Endothelial cell of umbilical vein (primary cell): Measurements from ENCODE around the gene ANG. TPM values are rescaled to one million over a fixed set of nuclear protein-coding genes. Genes with fewer than 3 reads are reported as not detected.

Source experiments
- BruUV-seq: library from RNA; stranded (reverse); fragments of 400-500 nt; replicated peaks from 2 replicates; lab custom pipeline; 2021; lab: Mats Ljungman, UMichigan
- CTCF ChIA-PET: fragments of 300-600, 350-600 bp; sonication (Branson Sonifier 250); formaldehyde crosslinking; loops from one replicate; lab custom pipeline; 2021; ENCODE audit warnings: antibody characterized with exemption, inconsistent platforms; lab: Charles Lee
- POLR2A ChIA-PET: fragments of 300-600, 350-600 bp; sonication (Branson Sonifier 250); formaldehyde crosslinking; loops from one replicate; lab custom pipeline; 2021; ENCODE audit warnings: antibody characterized with exemption, inconsistent platforms; lab: Charles Lee
- DNase-seq: peaks from one replicate; pipeline ENCODE4 v3.0.0-alpha.2; 2011; ENCODE audit warnings: low read depth, low spot score
- FAIRE-seq: peaks from 2 replicates; lab custom pipeline; 2011; peaks lifted over from hg19 to GRCh38; lab: Jason Lieb, UNC
- H2AFZ ChIP-seq: 2 replicates; pipeline ENCODE4 v1.6.0; 2012; ENCODE audit warnings: low read depth, low read length, control low read depth, inconsistent platforms
- H3K27ac ChIP-seq: 2 replicates; pipeline ENCODE4 v1.5.1; 2011; ENCODE audit warnings: low read depth, mild to moderate bottlenecking, control low read depth, low read length, moderate library complexity; ENCODE audit not compliant: insufficient read depth
- H3K27me3 ChIP-seq, 2 experiments: 2 replicates each; pipeline versions ENCODE4 v1.6.0 to v1.6.1; 2011; ENCODE audit warnings: low read length in 2 of 2, mixed read lengths in 1 of 2; ENCODE audit not compliant: control insufficient read depth in 2 of 2, insufficient read depth in 2 of 2
- H3K36me3 ChIP-seq, 2 experiments: 2 replicates in 1 of 2; 3 replicates in 1 of 2; pipeline ENCODE4 v1.5.1; 2011; ENCODE audit warnings: low read length in 2 of 2, mild to moderate bottlenecking in 1 of 2, moderate library complexity in 1 of 2; ENCODE audit not compliant: control insufficient read depth in 2 of 2, insufficient read depth in 2 of 2; ENCODE audit errors: extremely low read depth in 1 of 2
- H3K4me1 ChIP-seq: 3 replicates; pipeline ENCODE4 v1.5.1; 2011; ENCODE audit warnings: mild to moderate bottlenecking, low read length; ENCODE audit not compliant: control insufficient read depth, insufficient read depth; ENCODE audit errors: extremely low read depth
- H3K4me2 ChIP-seq: 2 replicates; pipeline ENCODE4 v1.6.1; 2011; ENCODE audit warnings: low read length, control low read depth, mixed read lengths; ENCODE audit not compliant: insufficient read depth
- H3K4me3 ChIP-seq, 3 experiments: fragments of 200-600 bp in 1 of 3; sonication (generic), shearing (Covaris generic) in 1 of 3; replicated peaks in 1 of 3; 2 replicates each; pipeline ENCODE4 v1.5.1; 2011 to 2016; ENCODE audit warnings: control low read depth in 3 of 3, low read length in 3 of 3, mild to moderate bottlenecking in 2 of 3, inconsistent platforms in 1 of 3, low read depth in 1 of 3, moderate library complexity in 1 of 3; ENCODE audit not compliant: insufficient read depth in 1 of 3
- H3K79me2 ChIP-seq: 2 replicates; pipeline ENCODE4 v1.6.0; 2012; ENCODE audit warnings: low read length, inconsistent platforms; ENCODE audit not compliant: control insufficient read depth, insufficient read depth
- H3K9ac ChIP-seq: replicated peaks from 2 replicates; pipeline ENCODE3; 2011; ENCODE audit warnings: low read length, control low read depth; ENCODE audit not compliant: insufficient read depth; ENCODE audit errors: extremely low read depth
- H3K9me1 ChIP-seq: replicated peaks from 3 replicates; pipeline ENCODE4 v1.6.0; 2011; ENCODE audit warnings: mild to moderate bottlenecking, low read length; ENCODE audit not compliant: control insufficient read depth, insufficient read depth; ENCODE audit errors: extremely low read depth
- H3K9me3 ChIP-seq: replicated peaks from 2 replicates; pipeline ENCODE4 v1.5.1; 2012; ENCODE audit warnings: low read length, inconsistent platforms; ENCODE audit not compliant: control insufficient read depth, insufficient read depth
- H4K20me1 ChIP-seq: replicated peaks from 2 replicates; pipeline ENCODE3; 2011; ENCODE audit warnings: mild to moderate bottlenecking, low read length; ENCODE audit not compliant: control insufficient read depth, insufficient read depth; ENCODE audit errors: extremely low read depth
- CTCF ChIP-seq, 2 donors: IDR thresholded peaks; 1 replicate in 1 of 2; 2 replicates in 1 of 2; pipeline ENCODE4 v1.5.1; 2011; ENCODE audit warnings: low read length in 2 of 2, mild to moderate bottlenecking in 2 of 2, moderate library complexity in 2 of 2, control low read depth in 1 of 2, inconsistent platforms in 1 of 2, low read depth in 1 of 2; ENCODE audit not compliant: insufficient read depth in 1 of 2; ENCODE audit errors: extremely low read depth in 1 of 2
- EZH2 ChIP-seq: IDR thresholded peaks from 2 replicates; pipeline ENCODE4 v1.6.1; 2012; ENCODE audit warnings: borderline replicate concordance, low read depth, mild to moderate bottlenecking, moderate library complexity, low read length, inconsistent platforms; ENCODE audit not compliant: severe bottlenecking
- FOS ChIP-seq: IDR thresholded peaks from 2 replicates; pipeline ENCODE4 v1.6.1; 2011; ENCODE audit warnings: mild to moderate bottlenecking, low read length, moderate library complexity, borderline replicate concordance; ENCODE audit not compliant: insufficient read depth
- GATA2 ChIP-seq: IDR thresholded peaks from 2 replicates; pipeline ENCODE4 v1.7.0; 2011; ENCODE audit warnings: low read depth, mild to moderate bottlenecking, moderate library complexity, mixed read lengths, low read length; ENCODE audit not compliant: insufficient read length, insufficient read depth
- JUN ChIP-seq: IDR thresholded peaks from 2 replicates; pipeline ENCODE4 v1.6.1; 2011; ENCODE audit warnings: borderline replicate concordance, low read depth; ENCODE audit not compliant: insufficient read length, insufficient read depth
- MAX ChIP-seq: IDR thresholded peaks from 2 replicates; pipeline ENCODE4 v1.6.1; 2011; ENCODE audit not compliant: insufficient read depth, insufficient read length
- MYC ChIP-seq: IDR thresholded peaks from one replicate; pipeline ENCODE4 v1.6.1; 2011; ENCODE audit warnings: mild to moderate bottlenecking, low read depth, low read length
- POLR2A ChIP-seq: IDR thresholded peaks from 2 replicates; pipeline ENCODE4 v1.6.1; 2012; ENCODE audit warnings: low read depth, mild to moderate bottlenecking, control low read depth, low read length
- POLR2AphosphoS5 ChIP-seq: IDR thresholded peaks from 2 replicates; pipeline ENCODE4 v1.6.1; 2012; ENCODE audit warnings: low read depth, mild to moderate bottlenecking, control low read depth, low read length, moderate library complexity; ENCODE audit not compliant: insufficient read depth
- dilution Hi-C: fragments of 300-500 bp; cut with MboI; formaldehyde crosslinking; loops from one replicate; pipeline ENCODE4 v1.15.0; 2019; ENCODE audit warnings: low sequenced_read_pairs; ENCODE audit not compliant: extremely low pct_ligation_motif_present
- intact Hi-C: fragments of 100-400 bp; cut with micrococcal nuclease; formaldehyde crosslinking; loops from one replicate; pipeline ENCODE4 v1.10.0; 2022
- polyA plus RNA-seq, 4 experiments: library from polyadenylated mRNA; depleted of rRNA in 3 of 4; stranded (reverse) in 3 of 4; unstranded in 1 of 4; fragments of >200 nt; gene quantifications; 2 replicates each; pipeline versions ENCODE4 v1.2.1 to v1.2.3, GENCODE V29; 2011 to 2012; ENCODE audit warnings: missing spikeins in 1 of 4
- total RNA-seq: library from RNA; stranded (reverse); gene quantifications from 2 replicates; pipeline ENCODE4 v1.2.3, GENCODE V29; 2021

ANG gene
- total and polyA plus RNA-seq, 2 donors (not counting 3 experiments of a cell fraction or from before 2014, with no cell fraction given): 6.2 to 11.2 TPM

DNA sequence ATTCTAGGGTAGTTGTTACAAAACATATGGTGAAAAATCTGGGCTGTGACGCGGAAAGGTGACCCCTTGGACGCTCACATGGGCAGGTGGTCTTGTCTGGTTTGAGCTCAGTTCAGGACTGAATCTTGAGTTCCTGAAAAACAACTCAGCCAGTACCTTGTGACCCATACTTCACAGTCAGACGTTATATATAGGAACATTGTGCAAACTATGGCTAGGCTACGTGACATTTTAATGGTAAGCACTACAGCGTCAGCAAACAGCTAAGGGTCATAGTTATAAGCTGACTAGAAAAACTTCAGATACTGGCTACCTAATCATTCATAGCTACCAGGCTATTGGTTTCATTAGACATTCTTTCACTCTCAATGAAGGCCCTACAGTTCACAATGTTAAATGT is 42.3 kb downstream of the ANG start:
- intact Hi-C loops (no loop called here), dilution Hi-C loops (no loop called here)
- no peak for TF ChIP-seq CTCF (IDR thresholded peaks at IDR 0.05; ENCODE audit: extremely low read depth in 1 of 2, insufficient read depth in 1 of 2, low read depth in 1 of 2, low read length in 2 of 2)
- TF ChIP-seq GATA2: no peak
- TF ChIP-seq JUN: no peak
- no peak for TF ChIP-seq MYC
- TF ChIP-seq MAX: no peak
- TF ChIP-seq POLR2AphosphoS5: no peak
- no peak for TF ChIP-seq FOS
- TF ChIP-seq EZH2: no peak
- TF ChIP-seq POLR2A: no peak
- Histone ChIP-seq H3K4me3 (no peak overlapping the region), H3K27ac (no peak overlapping the region), H3K9me1 (no peaks in the 10 kb centered on the region), H3K9me3 (no peaks in the 10 kb centered on the region), H4K20me1 (no peaks in the 10 kb centered on the region), H3K79me2 (no peaks in the 10 kb centered on the region), H3K4me1 (no peaks in the 10 kb centered on the region), H3K27me3 (peaks cover 26 to 28% of the 10 kb centered on the region in 2 experiments), H3K36me3 (no peaks in the 10 kb centered on the region), H2AFZ (no peak overlapping the region), H3K9ac (no peak overlapping the region), H3K4me2 (no peak overlapping the region)
- POLR2A ChIA-PET: no interaction called here
- CTCF ChIA-PET: interaction anchor here (0.9 to 1.0 kb wide), 3 partner anchors 15 to 127 kb away, joined by 3 to 4 read pairs (median 3); partner anchors contain the start of gene EDDM3A
- no peak for DNase-seq
- no TSS peak for BruUV-seq
- no peak for FAIRE-seq
